H1 (cell line): Measurements from ENCODE around the gene ITPK1. TPM values are rescaled to one million over a fixed set of nuclear protein-coding genes. Genes with fewer than 3 reads are reported as not detected.

ENCODE experiments used
- CTCF ChIA-PET: fragments of 300-600 bp; sonication (Branson Sonifier 250); formaldehyde crosslinking; loops from one replicate; lab custom pipeline; 2021; ENCODE audit not compliant: partially characterized antibody; lab: Charles Lee
- POLR2A ChIA-PET: fragments of 300-600 bp; sonication (Branson Sonifier 250); formaldehyde crosslinking; loops from one replicate; lab custom pipeline; 2021; ENCODE audit warnings: inconsistent platforms; ENCODE audit not compliant: partially characterized antibody; lab: Charles Lee
- DNase-seq, 2 experiments: peaks; one replicate each; pipeline versions ENCODE4 v3.0.0 to v3.0.0-alpha.2; 2010 to 2022; ENCODE audit warnings: low spot score in 2 of 2, low read depth in 1 of 2, mixed read lengths in 1 of 2
- FAIRE-seq: peaks from 2 replicates; lab custom pipeline; 2011; peaks lifted over from hg19 to GRCh38; lab: Jason Lieb, UNC
- H2AFZ ChIP-seq: 2 replicates; pipeline ENCODE4 v1.8.1; 2012; ENCODE audit warnings: low read length, inconsistent platforms
- H2AK5ac ChIP-seq: 2 replicates; pipeline ENCODE4 v1.6.1; 2013; ENCODE audit warnings: low read depth, low read length
- H2BK120ac ChIP-seq: replicated peaks from 2 replicates; pipeline ENCODE3; 2013; ENCODE audit warnings: low read depth, low read length, inconsistent platforms
- H2BK12ac ChIP-seq: 2 replicates; pipeline ENCODE4 v1.6.1; 2013; ENCODE audit warnings: low read depth, low read length
- H2BK15ac ChIP-seq: 2 replicates; pipeline ENCODE4 v1.6.1; 2013; ENCODE audit warnings: low read length
- H2BK20ac ChIP-seq: 2 replicates; pipeline ENCODE4 v1.6.1; 2013; ENCODE audit warnings: low read length
- H2BK5ac ChIP-seq: 2 replicates; pipeline ENCODE4 v1.6.1; 2013; ENCODE audit warnings: low read depth, low read length
- H3K14ac ChIP-seq: 2 replicates; pipeline ENCODE4 v1.6.1; 2013; ENCODE audit warnings: inconsistent platforms; ENCODE audit not compliant: insufficient read length
- H3K18ac ChIP-seq: 2 replicates; pipeline ENCODE4 v1.6.1; 2013; ENCODE audit warnings: low read length; ENCODE audit errors: extremely low read depth
- H3K23ac ChIP-seq: 2 replicates; pipeline ENCODE4 v1.6.1; 2013; ENCODE audit warnings: inconsistent platforms; ENCODE audit not compliant: insufficient read length
- H3K23me2 ChIP-seq: 2 replicates; pipeline ENCODE4 v1.6.1; 2013; ENCODE audit warnings: low read depth, low read length
- H3K27ac ChIP-seq: 2 replicates; pipeline ENCODE4 v1.6.1; 2011; ENCODE audit warnings: low read depth, low read length, inconsistent platforms
- H3K27me3 ChIP-seq, 4 experiments: replicated peaks in 1 of 4; 1 replicate in 1 of 4; 2 replicates in 3 of 4; pipeline versions ENCODE4 v1.6.1 to v1.8.1; 2011 to 2013; ENCODE audit warnings: low read length in 3 of 4, mild to moderate bottlenecking in 3 of 4, inconsistent platforms in 2 of 4, mixed read lengths in 2 of 4, moderate library complexity in 1 of 4; ENCODE audit not compliant: control insufficient read depth in 3 of 4, insufficient read depth in 3 of 4; ENCODE audit errors: extremely low read depth in 1 of 4
- H3K36me3 ChIP-seq, 4 experiments: 2 replicates each; pipeline versions ENCODE4 v1.6.1 to v1.8.1; 2011 to 2013; ENCODE audit warnings: mild to moderate bottlenecking in 4 of 4, low read length in 3 of 4, moderate library complexity in 2 of 4, control low read depth in 1 of 4, inconsistent platforms in 1 of 4; ENCODE audit not compliant: insufficient read depth in 4 of 4, control insufficient read depth in 2 of 4
- H3K4ac ChIP-seq: replicated peaks from 2 replicates; pipeline ENCODE3; 2013; ENCODE audit warnings: low read length, low read depth, mixed read lengths, inconsistent platforms; ENCODE audit not compliant: insufficient read length
- H3K4me1 ChIP-seq, 4 experiments: replicated peaks in 1 of 4; 1 replicate in 1 of 4; 2 replicates in 3 of 4; pipeline versions ENCODE4 v1.6.1 to v1.8.1; 2011 to 2013; ENCODE audit warnings: low read length in 3 of 4, inconsistent platforms in 2 of 4, mixed read lengths in 1 of 4; ENCODE audit not compliant: insufficient read depth in 4 of 4, control insufficient read depth in 3 of 4
- H3K4me2 ChIP-seq, 2 experiments: 2 replicates each; pipeline versions ENCODE4 v1.6.1 to v1.8.1; 2011 to 2013; ENCODE audit warnings: low read depth in 2 of 2, low read length in 2 of 2, control low read depth in 1 of 2, inconsistent platforms in 1 of 2, mild to moderate bottlenecking in 1 of 2; ENCODE audit not compliant: insufficient read depth in 1 of 2
- H3K4me3 ChIP-seq, 4 experiments: fragments of 200-600, 300-600 bp in 1 of 4; sonication (generic), shearing (Covaris generic), sonication (Bioruptor Twin) in 1 of 4; 2 replicates each; pipeline versions ENCODE4 v1.5.1 to v1.8.1; 2011 to 2016; ENCODE audit warnings: low read length in 4 of 4, low read depth in 3 of 4, control low read depth in 2 of 4, inconsistent platforms in 2 of 4, mild to moderate bottlenecking in 2 of 4, mixed read lengths in 1 of 4, moderate library complexity in 1 of 4; ENCODE audit not compliant: insufficient read depth in 2 of 4; ENCODE audit errors: extremely low read depth in 1 of 4
- H3K56ac ChIP-seq: replicated peaks from 2 replicates; pipeline ENCODE3; 2013; ENCODE audit warnings: low read depth, mild to moderate bottlenecking, mixed read lengths, low read length, inconsistent platforms; ENCODE audit not compliant: insufficient read length
- H3K79me1 ChIP-seq: 2 replicates; pipeline ENCODE4 v1.6.1; 2013; ENCODE audit warnings: low read depth, low read length, control low read depth
- H3K79me2 ChIP-seq, 2 experiments: 2 replicates each; pipeline versions ENCODE4 v1.6.1 to v1.8.1; 2012 to 2013; ENCODE audit warnings: low read length in 2 of 2, mild to moderate bottlenecking in 2 of 2, inconsistent platforms in 1 of 2; ENCODE audit not compliant: insufficient read depth in 2 of 2, control insufficient read depth in 1 of 2
- H3K9ac ChIP-seq, 4 experiments: replicated peaks in 1 of 4; 1 replicate in 1 of 4; 2 replicates in 3 of 4; pipeline versions ENCODE4 v1.6.1 to v1.8.1; 2011 to 2013; ENCODE audit warnings: low read depth in 3 of 4, low read length in 3 of 4, control low read depth in 2 of 4, mild to moderate bottlenecking in 2 of 4, moderate library complexity in 2 of 4, inconsistent platforms in 1 of 4; ENCODE audit errors: extremely low read depth in 1 of 4
- H3K9me3 ChIP-seq, 2 experiments: 2 replicates each; pipeline versions ENCODE4 v1.6.1 to v1.8.1; 2012 to 2013; ENCODE audit warnings: mild to moderate bottlenecking in 2 of 2, moderate library complexity in 2 of 2, control low read depth in 1 of 2, inconsistent platforms in 1 of 2, low read depth in 1 of 2, low read length in 1 of 2, mixed read lengths in 1 of 2; ENCODE audit not compliant: insufficient read depth in 2 of 2
- H4K20me1 ChIP-seq, 2 experiments: replicated peaks in 1 of 2; 2 replicates each; pipeline versions ENCODE3 to v1.8.1; 2011 to 2013; ENCODE audit warnings: inconsistent platforms in 2 of 2, low read length in 2 of 2, mild to moderate bottlenecking in 1 of 2; ENCODE audit not compliant: insufficient read depth in 2 of 2, control insufficient read depth in 1 of 2
- H4K5ac ChIP-seq: 2 replicates; pipeline ENCODE4 v1.6.1; 2013; ENCODE audit warnings: low read length, low read depth, mixed read lengths, inconsistent platforms; ENCODE audit not compliant: insufficient read length
- H4K8ac ChIP-seq: 2 replicates; pipeline ENCODE4 v1.8.0; 2013; ENCODE audit warnings: mild to moderate bottlenecking, moderate library complexity, low read length, inconsistent platforms; ENCODE audit not compliant: insufficient read depth; ENCODE audit errors: extremely low read depth
- H4K91ac ChIP-seq: replicated peaks from 2 replicates; pipeline ENCODE3; 2013; ENCODE audit warnings: low read length, mixed read lengths, inconsistent platforms; ENCODE audit not compliant: insufficient read length
- WGBS, 2 experiments: shearing (Covaris generic) in 1 of 2; methylation state at CpG; one replicate each; pipeline versions ENCODE4 v1.1.6 to v1.1.7; 2013 to 2015; ENCODE audit warnings: low lambda C conversion rate in 2 of 2, mixed read lengths in 2 of 2, inconsistent platforms in 1 of 2, low coverage in 1 of 2, missing lambda C conversion rate in 1 of 2; ENCODE audit not compliant: insufficient replicate concordance in 2 of 2, insufficient coverage in 1 of 2, insufficient read length in 1 of 2; ENCODE audit errors: extremely low coverage in 1 of 2, missing lambda C conversion rate in 1 of 2; 5-methylcytosine and 5-hydroxymethylcytosine counted together
- polyA plus RNA-seq, 7 experiments: library from polyadenylated mRNA; depleted of rRNA in 3 of 7; stranded (reverse) in 5 of 7; unstranded in 2 of 7; fragments of >200 nt in 5 of 7; fragments of 200-250 nt in 2 of 7; gene quantifications; 1 replicate in 5 of 7; 2 replicates in 1 of 7; 4 replicates in 1 of 7; pipeline versions ENCODE4 v1.2.1 to v1.2.3, GENCODE V29; 2011 to 2013; ENCODE audit warnings: missing spikeins in 2 of 7, mixed read lengths in 2 of 7
- total RNA-seq: library from RNA; stranded (reverse); fragmentation: NEBNext Ultra II Directional; extraction: Animal tissue kit (Norgen Biotek cat#: 25700); gene quantifications from 2 replicates; pipeline ENCODE4 v1.2.1, GENCODE V29; 2021

The ITPK1 gene
- total and polyA plus RNA-seq, 2 of the 8 experiments (the other 6 are each of a cell fraction or from before 2014, with no cell fraction given): 108 to 143 TPM

GRCh38 chr14:93084866-93085857, 30.6 kb downstream of the ITPK1 start:
- H3K9me3 ChIP-seq: peaks cover 0 to 6% of the 10 kb centered on the region in 2 experiments; a peak in 2 of 4 replicates
- 0 out of 4 replicates have a peak overlapping the region, but pooled peaks of 1 of the 2 experiments have one; percentile 3 for H3K4me2 ChIP-seq
- H3K23me2 ChIP-seq: no peaks in the 10 kb centered on the region
- peak overlapping the region; percentile 70; the same call in 1 of the 2 replicates for H2BK12ac ChIP-seq
- peaks cover 29 to 31% of the 10 kb centered on the region in 2 experiments for H4K20me1 ChIP-seq
- peak overlapping the region; percentile 39 for H4K5ac ChIP-seq
- H3K23ac ChIP-seq: no peak overlapping the region
- no peak overlapping the region for H3K56ac ChIP-seq
- H2BK120ac ChIP-seq: no peak overlapping the region
- no peak overlapping the region for H3K14ac ChIP-seq
- peaks cover 0 to 95% of the 10 kb centered on the region in 2 experiments; a peak in 3 of 4 replicates for H3K79me2 ChIP-seq
- FAIRE-seq: no peak
- H3K36me3 ChIP-seq: no peaks in the 10 kb centered on the region; a peak in 1 of 8 replicates
- H3K9ac ChIP-seq: no peak overlapping the region
- peaks cover 0 to 17% (median 10%) of the 10 kb centered on the region in 4 experiments; a peak in 6 of 7 replicates for H3K4me1 ChIP-seq
- no peak overlapping the region for H4K91ac ChIP-seq
- ChIA-PET POLR2A (no interaction called here), CTCF (interaction anchor here (0.8 to 1.7 kb wide), 4 partner anchors 10 to 112 kb away, joined by 3 to 4 read pairs (median 4); no protein-coding TSS in a partner anchor)
- H2BK15ac ChIP-seq: peak overlapping the region; percentile 53; the same call in 1 of the 2 replicates
- H2AFZ ChIP-seq: no peak overlapping the region
- H2AK5ac ChIP-seq: no peak overlapping the region
- H3K4me3 ChIP-seq: no peak overlapping the region
- 90% methylated on average over 21 of the region's 21 CpGs; no CpG with 5 or more reads in 1 of the 2 experiments for WGBS, 2 experiments
- no peak overlapping the region for H4K8ac ChIP-seq
- no peak overlapping the region for H3K27ac ChIP-seq
- no peaks in the 10 kb centered on the region for H3K27me3 ChIP-seq
- peaks cover 37% of the 10 kb centered on the region for H3K79me1 ChIP-seq
- H2BK5ac ChIP-seq: peak overlapping the region; percentile 39; the same call in 1 of the 2 replicates
- DNase-seq: no peak
- H3K4ac ChIP-seq: no peak overlapping the region
- H2BK20ac ChIP-seq: no peak overlapping the region
- H3K18ac ChIP-seq: 0 out of 2 replicates have a peak overlapping the region, but pooled peaks have one; percentile 19
